GM19468 (cell line): Measurements from ENCODE around the gene CDY2A.
"Not testable (repeated sequence)": the region's sequence is repeated elsewhere in the genome, so short reads cannot be mapped to it uniquely, and the experiment has no call there.

ENCODE experiments used
- ATAC-seq: cut with Tn5 transposase; IDR thresholded peaks from one replicate; pipeline ENCODE4 v1.9.1; 2021; ENCODE audit warnings: mild to moderate bottlenecking, moderate library complexity, moderate number of reproducible peaks; ENCODE audit not compliant: unreplicated experiment; ENCODE audit errors: extremely low read depth

Gene CDY2A

GRCh38 chrY:18025487-18025886, at the start of gene CDY2A:
CDY2A (plus strand) TSS chrY:18025787; CDS start chrY:18026115, 328 bp downstream.
- not testable (repeated sequence) for ATAC-seq

- ATAC-seq: not testable (repeated sequence)
Measured at GRCh38 chrY:17997586-17997985, 28.0 kb upstream of the CDY2A start.

GRCh38 chrY:17998266-17998665, 27.3 kb upstream of the CDY2A start:
- not testable (repeated sequence) for ATAC-seq

- not testable (repeated sequence) for ATAC-seq
Measured at GRCh38 chrY:18023897-18024296, 1.7 kb upstream of the CDY2A start.

GRCh38 chrY:18028845-18029244, 3.3 kb downstream of the CDY2A start:
- ATAC-seq: not testable (repeated sequence)

- ATAC-seq: not testable (repeated sequence)
Measured at GRCh38 chrY:18030178-18030577, 4.6 kb downstream of the CDY2A start.

- not testable (repeated sequence) for ATAC-seq
Measured at GRCh38 chrY:18034100-18034814, 8.7 kb downstream of the CDY2A start.

- not testable (repeated sequence) for ATAC-seq
Measured at GRCh38 chrY:18034864-18035263, 9.3 kb downstream of the CDY2A start.

- ATAC-seq: not testable (repeated sequence)
Measured at GRCh38 chrY:18044990-18045389, 19.4 kb downstream of the CDY2A start.

GRCh38 chrY:18048149-18049040, 22.8 kb downstream of the CDY2A start:
- ATAC-seq: not testable (repeated sequence)

- not testable (repeated sequence) for ATAC-seq
Measured at GRCh38 chrY:18049061-18049460, 23.5 kb downstream of the CDY2A start.

- ATAC-seq: not testable (repeated sequence)
Measured at GRCh38 chrY:18056473-18056872, 30.9 kb downstream of the CDY2A start.

GRCh38 chrY:18073464-18073863, 47.9 kb downstream of the CDY2A start:
- ATAC-seq: not testable (repeated sequence)
